ENCODE results near the gene RPGRIP1L. TPM values are rescaled to one million over a fixed set of nuclear protein-coding genes. Genes with fewer than 3 reads are reported as not detected.

RPGRIP1L gene
- total and polyA plus RNA-seq, 2 of the 13 experiments (the other 11 are each of a cell fraction or from before 2014, with no cell fraction given) = 5.0 to 13.5 TPM

DNA sequence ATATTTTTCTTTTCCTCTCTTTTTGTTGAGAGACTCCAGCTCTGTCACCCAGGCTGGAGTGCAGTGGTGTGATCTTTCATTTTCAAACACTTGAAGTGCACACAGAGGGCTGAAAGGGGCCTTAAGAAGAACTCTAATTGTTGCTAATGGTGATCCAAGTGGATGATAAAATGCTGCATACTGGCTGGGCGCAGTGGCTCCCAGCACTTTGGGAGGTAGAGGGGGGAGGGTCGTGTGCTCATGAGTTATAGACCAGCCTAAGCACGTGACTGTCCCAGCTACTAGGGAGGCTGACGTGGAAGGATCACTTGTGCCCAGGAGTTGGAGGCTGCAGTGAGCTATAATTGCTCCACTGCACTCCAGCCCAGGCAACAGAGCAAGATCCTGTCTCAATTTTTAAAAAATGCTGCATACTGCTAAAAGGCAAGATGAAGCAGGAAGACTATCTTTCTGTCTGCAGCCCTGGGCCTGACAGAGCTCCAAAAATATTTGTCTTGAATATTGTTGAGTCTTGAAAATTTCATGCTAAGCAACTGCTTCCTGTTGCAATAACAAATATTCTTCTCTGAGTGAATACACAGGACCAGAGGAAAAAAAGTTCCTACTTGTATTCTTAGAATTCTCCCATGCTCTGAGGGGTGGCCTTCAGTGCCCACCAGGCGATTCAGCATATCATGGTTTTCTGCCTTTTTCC lies 137.0 kb downstream of the RPGRIP1L start:
- CTCF ChIA-PET (ENCODE audit: low intra/inter-chr PET ratio, low total read pairs) = no interaction called here
- H3K9ac ChIP-seq (ENCODE audit: insufficient read depth, low read depth, low read length) = no peak overlapping the region
- no peak overlapping the region for H2AFZ ChIP-seq (ENCODE audit: low read length)
- no peak for FAIRE-seq
- H3K27ac ChIP-seq (ENCODE audit: extremely low read length, insufficient read depth, low read length) = no peak overlapping the region
- POLR2A ChIA-PET = no interaction called here
- H3K4me3 ChIP-seq (replicated peaks in 1 of 3; ENCODE audit: insufficient read depth in 1 of 3, low read depth in 2 of 3, low read length in 3 of 3) = no peak overlapping the region
- in situ Hi-C loops (cut with HindIII; ENCODE audit: extremely low pct_ligation_motif_present, low pct_unique_long_range_greater_than_20kb) = no loop called here
- no peaks in the 10 kb centered on the region for H3K79me2 ChIP-seq (ENCODE audit: insufficient read depth, low read length)
- H3K4me2 ChIP-seq (ENCODE audit: low read depth, low read length) = no peak overlapping the region
- BruUV-seq (replicated peaks) = no TSS peak
- no peak for DNase-seq (ENCODE audit: low spot score)
- 31% methylated on average over 5 of the region's 5 CpGs for WGBS (ENCODE audit: low lambda C conversion rate)
- no peak for ATAC-seq
- intact Hi-C loops (cut with micrococcal nuclease; ENCODE audit: unreplicated experiment) = no loop called here
- H3K27me3 ChIP-seq (ENCODE audit: control insufficient read depth in 1 of 2, insufficient read depth in 2 of 2, low read length in 2 of 2) = peaks cover 0 to 4% of the 10 kb centered on the region in 2 experiments; a peak in 2 of 5 replicates
- no peaks in the 10 kb centered on the region for H4K20me1 ChIP-seq (ENCODE audit: insufficient read depth, low read length)
- TF ChIP-seq MBNL3 (CRISPR knock-in tag; conservative IDR thresholded peaks at IDR 0.05) = no peak
- no peak for TF ChIP-seq RXRA (CRISPR knock-in tag; IDR thresholded peaks at IDR 0.05)
- TF ChIP-seq, protein P1, sequence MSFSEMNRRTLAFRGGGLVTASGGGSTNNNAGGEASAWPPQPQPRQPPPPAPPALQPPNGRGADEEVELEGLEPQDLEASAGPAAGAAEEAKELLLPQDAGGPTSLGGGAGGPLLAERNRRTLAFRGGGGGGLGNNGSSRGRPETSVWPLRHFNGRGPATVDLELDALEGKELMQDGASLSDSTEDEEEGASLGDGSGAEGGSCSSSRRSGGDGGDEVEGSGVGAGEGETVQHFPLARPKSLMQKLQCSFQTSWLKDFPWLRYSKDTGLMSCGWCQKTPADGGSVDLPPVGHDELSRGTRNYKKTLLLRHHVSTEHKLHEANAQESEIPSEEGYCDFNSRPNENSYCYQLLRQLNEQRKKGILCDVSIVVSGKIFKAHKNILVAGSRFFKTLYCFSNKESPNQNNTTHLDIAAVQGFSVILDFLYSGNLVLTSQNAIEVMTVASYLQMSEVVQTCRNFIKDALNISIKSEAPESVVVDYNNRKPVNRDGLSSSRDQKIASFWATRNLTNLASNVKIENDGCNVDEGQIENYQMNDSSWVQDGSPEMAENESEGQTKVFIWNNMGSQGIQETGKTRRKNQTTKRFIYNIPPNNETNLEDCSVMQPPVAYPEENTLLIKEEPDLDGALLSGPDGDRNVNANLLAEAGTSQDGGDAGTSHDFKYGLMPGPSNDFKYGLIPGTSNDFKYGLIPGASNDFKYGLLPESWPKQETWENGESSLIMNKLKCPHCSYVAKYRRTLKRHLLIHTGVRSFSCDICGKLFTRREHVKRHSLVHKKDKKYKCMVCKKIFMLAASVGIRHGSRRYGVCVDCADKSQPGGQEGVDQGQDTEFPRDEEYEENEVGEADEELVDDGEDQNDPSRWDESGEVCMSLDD (CRISPR knock-in tag; IDR thresholded peaks at IDR 0.05; ENCODE audit: borderline replicate concordance) = no peak
- no peak for TF ChIP-seq GATAD2A (CRISPR knock-in tag; IDR thresholded peaks at IDR 0.05)
- H3K9me3 ChIP-seq (ENCODE audit: low read length) = peaks cover 10% of the 10 kb centered on the region
- no peaks in the 10 kb centered on the region for H3K4me1 ChIP-seq (ENCODE audit: insufficient read depth, low read length)
- H3K36me3 ChIP-seq (replicated peaks in 1 of 2; ENCODE audit: control insufficient read depth in 1 of 2, insufficient read depth in 2 of 2, low read length in 2 of 2) = no peaks in the 10 kb centered on the region

DNA sequence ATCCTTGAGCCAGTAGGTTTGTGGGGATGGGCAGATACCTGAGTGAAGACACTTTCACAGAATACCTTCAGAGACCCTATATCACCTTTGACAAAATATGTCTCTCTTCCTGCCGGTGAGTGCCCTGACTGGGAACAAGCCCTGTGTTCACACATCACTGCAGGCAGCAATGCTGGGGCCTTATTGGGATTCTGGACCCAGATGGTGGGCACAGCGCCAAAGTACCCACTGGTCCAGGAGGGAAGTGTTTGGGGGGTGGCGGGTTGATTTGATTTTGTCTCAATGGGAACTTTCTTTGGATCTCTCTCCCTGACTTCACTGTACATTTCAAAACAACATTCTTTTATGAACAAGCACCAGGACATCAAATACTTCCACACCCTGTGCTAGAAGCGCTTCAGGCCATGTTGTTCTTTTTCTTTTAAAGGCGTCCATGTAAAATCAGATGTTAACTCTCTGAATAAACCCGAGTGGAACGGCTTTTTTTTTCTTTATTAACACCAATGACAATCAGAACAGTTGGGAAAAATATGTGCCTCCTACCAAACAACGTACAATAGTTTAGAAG lies 138.3 kb downstream of the RPGRIP1L start:
- in situ Hi-C loops (cut with HindIII; ENCODE audit: extremely low pct_ligation_motif_present, low pct_unique_long_range_greater_than_20kb) (no loop called here), intact Hi-C loops (cut with micrococcal nuclease; ENCODE audit: unreplicated experiment) (no loop called here)
- Histone ChIP-seq H3K9me3 (ENCODE audit: low read length) (no peaks in the 10 kb centered on the region), H3K4me1 (ENCODE audit: insufficient read depth, low read length) (no peaks in the 10 kb centered on the region), H3K27me3 (ENCODE audit: control insufficient read depth in 1 of 2, insufficient read depth in 2 of 2, low read length in 2 of 2) (peaks cover 0 to 4% of the 10 kb centered on the region in 2 experiments; a peak in 2 of 5 replicates), H3K27ac (ENCODE audit: extremely low read length, insufficient read depth, low read length) (no peak overlapping the region), H3K79me2 (ENCODE audit: insufficient read depth, low read length) (no peaks in the 10 kb centered on the region), H4K20me1 (ENCODE audit: insufficient read depth, low read length) (no peaks in the 10 kb centered on the region), H2AFZ (ENCODE audit: low read length) (no peak overlapping the region), H3K36me3 (replicated peaks in 1 of 2; ENCODE audit: control insufficient read depth in 1 of 2, insufficient read depth in 2 of 2, low read length in 2 of 2) (no peaks in the 10 kb centered on the region), H3K4me2 (ENCODE audit: low read depth, low read length) (no peak overlapping the region), H3K9ac (ENCODE audit: insufficient read depth, low read depth, low read length) (no peak overlapping the region), H3K4me3 (replicated peaks in 1 of 3; ENCODE audit: insufficient read depth in 1 of 3, low read depth in 2 of 3, low read length in 3 of 3) (no peak overlapping the region)
- BruUV-seq (replicated peaks) = no TSS peak
- DNase-seq (ENCODE audit: low spot score) (no peak), FAIRE-seq (no peak), ATAC-seq (no peak)
- WGBS (ENCODE audit: low lambda C conversion rate) = 21% methylated on average over 8 of the region's 8 CpGs
- CTCF ChIA-PET (ENCODE audit: low intra/inter-chr PET ratio, low total read pairs) = no interaction called here
- POLR2A ChIA-PET = no interaction called here
- TF ChIP-seq, protein P2, sequence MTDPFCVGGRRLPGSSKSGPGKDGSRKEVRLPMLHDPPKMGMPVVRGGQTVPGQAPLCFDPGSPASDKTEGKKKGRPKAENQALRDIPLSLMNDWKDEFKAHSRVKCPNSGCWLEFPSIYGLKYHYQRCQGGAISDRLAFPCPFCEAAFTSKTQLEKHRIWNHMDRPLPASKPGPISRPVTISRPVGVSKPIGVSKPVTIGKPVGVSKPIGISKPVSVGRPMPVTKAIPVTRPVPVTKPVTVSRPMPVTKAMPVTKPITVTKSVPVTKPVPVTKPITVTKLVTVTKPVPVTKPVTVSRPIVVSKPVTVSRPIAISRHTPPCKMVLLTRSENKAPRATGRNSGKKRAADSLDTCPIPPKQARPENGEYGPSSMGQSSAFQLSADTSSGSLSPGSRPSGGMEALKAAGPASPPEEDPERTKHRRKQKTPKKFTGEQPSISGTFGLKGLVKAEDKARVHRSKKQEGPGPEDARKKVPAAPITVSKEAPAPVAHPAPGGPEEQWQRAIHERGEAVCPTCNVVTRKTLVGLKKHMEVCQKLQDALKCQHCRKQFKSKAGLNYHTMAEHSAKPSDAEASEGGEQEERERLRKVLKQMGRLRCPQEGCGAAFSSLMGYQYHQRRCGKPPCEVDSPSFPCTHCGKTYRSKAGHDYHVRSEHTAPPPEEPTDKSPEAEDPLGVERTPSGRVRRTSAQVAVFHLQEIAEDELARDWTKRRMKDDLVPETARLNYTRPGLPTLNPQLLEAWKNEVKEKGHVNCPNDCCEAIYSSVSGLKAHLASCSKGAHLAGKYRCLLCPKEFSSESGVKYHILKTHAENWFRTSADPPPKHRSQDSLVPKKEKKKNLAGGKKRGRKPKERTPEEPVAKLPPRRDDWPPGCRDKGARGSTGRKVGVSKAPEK (CRISPR knock-in tag; IDR thresholded peaks at IDR 0.05; ENCODE audit: borderline replicate concordance) = no peak
- TF ChIP-seq ZNF598 (CRISPR knock-in tag; IDR thresholded peaks at IDR 0.05; ENCODE audit: borderline replicate concordance) = no peak
- TF ChIP-seq RFXANK (CRISPR knock-in tag; IDR thresholded peaks at IDR 0.05) = no peak
